ENCODE results near the gene ZNF512B.
"Not testable (repeated sequence)": the region's sequence is repeated elsewhere in the genome, so short reads cannot be mapped to it uniquely, and the experiment has no call there.

Gene ZNF512B

GRCh38 chr20:63940472-63941266 lies 29.1 kb downstream of the ZNF512B start:
- no peak for DNase-seq (ENCODE audit: low read depth in 1 of 2, low spot score in 1 of 2)
- TF ChIP-seq JUND (IDR thresholded peaks at IDR 0.05; ENCODE audit: low read depth), result no peak
- in situ Hi-C loops (cut with HindIII; ENCODE audit: low pct_unique_long_range_greater_than_20kb, low sequenced_read_pairs), result no loop called here

- no peak for TF ChIP-seq JUND (IDR thresholded peaks at IDR 0.05; ENCODE audit: low read depth)
These were observed 29.7 kb downstream of the ZNF512B start for GRCh38 chr20:63940071-63940471.

GRCh38 chr20:63939061-63939935 lies 30.4 kb downstream of the ZNF512B start:
- peak in 1 of 2 experiments; percentile 30 for DNase-seq (ENCODE audit: low read depth in 1 of 2, low spot score in 1 of 2)
- no peak for TF ChIP-seq JUND (IDR thresholded peaks at IDR 0.05; ENCODE audit: low read depth)

More at GRCh38 chr20:63940071-63940471, 29.7 kb downstream of the ZNF512B start:
- in situ Hi-C loops (cut with HindIII; ENCODE audit: low pct_unique_long_range_greater_than_20kb, low sequenced_read_pairs), result no loop called here
- no peak for DNase-seq (ENCODE audit: low read depth in 1 of 2, low spot score in 1 of 2)

GRCh38 chr20:63937596-63937995 lies 32.1 kb downstream of the ZNF512B start:
- no peak for DNase-seq (ENCODE audit: low read depth in 1 of 2, low spot score in 1 of 2)
- TF ChIP-seq JUND (IDR thresholded peaks at IDR 0.05; ENCODE audit: low read depth), result no peak
- in situ Hi-C loops (cut with HindIII; ENCODE audit: low pct_unique_long_range_greater_than_20kb, low sequenced_read_pairs), result no loop called here

More at GRCh38 chr20:63939061-63939935, 30.4 kb downstream of the ZNF512B start:
- in situ Hi-C loops (cut with HindIII; ENCODE audit: low pct_unique_long_range_greater_than_20kb, low sequenced_read_pairs), result no loop called here

- in situ Hi-C loops (cut with HindIII; ENCODE audit: low pct_unique_long_range_greater_than_20kb, low sequenced_read_pairs), result no loop called here
- no peak for TF ChIP-seq JUND (IDR thresholded peaks at IDR 0.05; ENCODE audit: low read depth)
These were observed 34.3 kb downstream of the ZNF512B start for GRCh38 chr20:63935447-63935846.

GRCh38 chr20:63934271-63935068 lies 35.3 kb downstream of the ZNF512B start:
- no peak for TF ChIP-seq JUND (IDR thresholded peaks at IDR 0.05; ENCODE audit: low read depth)
- in situ Hi-C loops (cut with HindIII; ENCODE audit: low pct_unique_long_range_greater_than_20kb, low sequenced_read_pairs), result no loop called here
- no peak for DNase-seq (ENCODE audit: low read depth in 1 of 2, low spot score in 1 of 2)

More at GRCh38 chr20:63935447-63935846, 34.3 kb downstream of the ZNF512B start:
- DNase-seq (ENCODE audit: low read depth in 1 of 2, low spot score in 1 of 2), result no peak

GRCh38 chr20:63933646-63934045 lies 36.1 kb downstream of the ZNF512B start:
- no peak for TF ChIP-seq JUND (IDR thresholded peaks at IDR 0.05; ENCODE audit: low read depth)
- no peak for DNase-seq (ENCODE audit: low read depth in 1 of 2, low spot score in 1 of 2)
- in situ Hi-C loops (cut with HindIII; ENCODE audit: low pct_unique_long_range_greater_than_20kb, low sequenced_read_pairs), result no loop called here

GRCh38 chr20:63932606-63933160 lies 37.0 kb downstream of the ZNF512B start:
- DNase-seq (ENCODE audit: low read depth in 1 of 2, low spot score in 1 of 2), result no peak
- no peak for TF ChIP-seq JUND (IDR thresholded peaks at IDR 0.05; ENCODE audit: low read depth)
- in situ Hi-C loops (cut with HindIII; ENCODE audit: low pct_unique_long_range_greater_than_20kb, low sequenced_read_pairs), result no loop called here

GRCh38 chr20:63931735-63932134 lies 38.0 kb downstream of the ZNF512B start:
- no peak for DNase-seq (ENCODE audit: low read depth in 1 of 2, low spot score in 1 of 2)
- no peak for TF ChIP-seq JUND (IDR thresholded peaks at IDR 0.05; ENCODE audit: low read depth)
- in situ Hi-C loops (cut with HindIII; ENCODE audit: low pct_unique_long_range_greater_than_20kb, low sequenced_read_pairs), result no loop called here

- no peak for DNase-seq (ENCODE audit: low read depth in 1 of 2, low spot score in 1 of 2)
- in situ Hi-C loops (cut with HindIII; ENCODE audit: low pct_unique_long_range_greater_than_20kb, low sequenced_read_pairs), result no loop called here
- no peak for TF ChIP-seq JUND (IDR thresholded peaks at IDR 0.05; ENCODE audit: low read depth)
These were observed 38.7 kb downstream of the ZNF512B start for GRCh38 chr20:63930971-63931553.

GRCh38 chr20:63929473-63929883 lies 40.3 kb downstream of the ZNF512B start:
- in situ Hi-C loops (cut with HindIII; ENCODE audit: low pct_unique_long_range_greater_than_20kb, low sequenced_read_pairs); DNase-seq (ENCODE audit: low read depth in 1 of 2, low spot score in 1 of 2): not testable (repeated sequence)

- DNase-seq (ENCODE audit: low read depth in 1 of 2, low spot score in 1 of 2), result no peak
- in situ Hi-C loops (cut with HindIII; ENCODE audit: low pct_unique_long_range_greater_than_20kb, low sequenced_read_pairs), result no loop called here
- TF ChIP-seq JUND (IDR thresholded peaks at IDR 0.05; ENCODE audit: low read depth), result no peak
These were observed 40.7 kb downstream of the ZNF512B start for GRCh38 chr20:63929071-63929470.

Measured in T47D (cell line).